Lower leg skin (tissue), 3 donors: ENCODE results near the gene GALNT14.

ENCODE experiments used
- POLR2A ChIP-seq, 2 donors: fragments of 450-650 bp; IDR thresholded peaks; one replicate each; pipeline ENCODE4 v1.6.1; 2016 to 2017; ENCODE audit warnings: antibody characterized with exemption in 2 of 2, mild to moderate bottlenecking in 1 of 2, moderate library complexity in 1 of 2
- TF ChIP-seq, protein P1 (sequence below), 3 donors: fragments of 450-650 bp; IDR thresholded peaks; one replicate each; pipeline ENCODE4 v1.5.1; 2016; ENCODE audit warnings: antibody characterized with exemption in 3 of 3, mild to moderate bottlenecking in 3 of 3, moderate library complexity in 2 of 3

DNA sequence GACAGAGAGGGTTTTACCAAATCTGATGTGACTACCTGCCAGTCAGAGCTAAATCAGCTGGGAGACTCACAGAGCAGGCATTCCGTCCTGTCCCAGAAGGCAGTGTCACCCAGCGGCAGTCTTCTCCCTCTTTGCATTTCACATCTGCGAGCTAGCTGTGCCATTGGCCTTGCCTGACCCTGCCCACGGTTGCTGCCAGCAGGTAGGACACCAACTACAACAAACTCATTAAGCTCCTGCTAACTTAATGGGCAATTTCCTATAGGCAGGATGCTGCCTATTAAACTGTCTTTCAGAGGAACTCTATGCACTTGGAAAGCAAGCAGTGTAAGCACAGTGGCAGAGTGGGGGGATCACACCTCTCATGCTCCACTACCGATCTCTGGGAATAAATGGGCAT, 214.6 kb downstream of the GALNT14 start:
- TF ChIP-seq, protein P1, sequence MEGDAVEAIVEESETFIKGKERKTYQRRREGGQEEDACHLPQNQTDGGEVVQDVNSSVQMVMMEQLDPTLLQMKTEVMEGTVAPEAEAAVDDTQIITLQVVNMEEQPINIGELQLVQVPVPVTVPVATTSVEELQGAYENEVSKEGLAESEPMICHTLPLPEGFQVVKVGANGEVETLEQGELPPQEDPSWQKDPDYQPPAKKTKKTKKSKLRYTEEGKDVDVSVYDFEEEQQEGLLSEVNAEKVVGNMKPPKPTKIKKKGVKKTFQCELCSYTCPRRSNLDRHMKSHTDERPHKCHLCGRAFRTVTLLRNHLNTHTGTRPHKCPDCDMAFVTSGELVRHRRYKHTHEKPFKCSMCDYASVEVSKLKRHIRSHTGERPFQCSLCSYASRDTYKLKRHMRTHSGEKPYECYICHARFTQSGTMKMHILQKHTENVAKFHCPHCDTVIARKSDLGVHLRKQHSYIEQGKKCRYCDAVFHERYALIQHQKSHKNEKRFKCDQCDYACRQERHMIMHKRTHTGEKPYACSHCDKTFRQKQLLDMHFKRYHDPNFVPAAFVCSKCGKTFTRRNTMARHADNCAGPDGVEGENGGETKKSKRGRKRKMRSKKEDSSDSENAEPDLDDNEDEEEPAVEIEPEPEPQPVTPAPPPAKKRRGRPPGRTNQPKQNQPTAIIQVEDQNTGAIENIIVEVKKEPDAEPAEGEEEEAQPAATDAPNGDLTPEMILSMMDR (IDR thresholded peaks at IDR 0.05): no peak
- no peak for TF ChIP-seq POLR2A (IDR thresholded peaks at IDR 0.05)
